Ammon's horn (tissue), 1 donor: Measurements from ENCODE around the gene SLC36A2.
"Not testable (repeated sequence)": the region's sequence is repeated elsewhere in the genome, so short reads cannot be mapped to it uniquely, and the experiment has no call there.

Experiments used
- DNase-seq: peaks from one replicate; pipeline ENCODE4 v3.0.0-alpha.2; 2016; ENCODE audit warnings: low spot score

Gene SLC36A2

GRCh38 chr5:151347369-151347768 lies at the start of gene SLC36A2:
TSS of gene SLC36A2 (minus strand) at chr5:151347559. CDS start at chr5:151347460, 99 bp downstream.
- no peak for DNase-seq

GRCh38 chr5:151388960-151389359 lies 41.6 kb upstream of the SLC36A2 start:
- DNase-seq: no peak

GRCh38 chr5:151384106-151384505 lies 36.7 kb upstream of the SLC36A2 start:
- DNase-seq: no peak

GRCh38 chr5:151383011-151383410 lies 35.7 kb upstream of the SLC36A2 start:
- no peak for DNase-seq

GRCh38 chr5:151382576-151382975 lies 35.2 kb upstream of the SLC36A2 start:
- DNase-seq: no peak

DNA sequence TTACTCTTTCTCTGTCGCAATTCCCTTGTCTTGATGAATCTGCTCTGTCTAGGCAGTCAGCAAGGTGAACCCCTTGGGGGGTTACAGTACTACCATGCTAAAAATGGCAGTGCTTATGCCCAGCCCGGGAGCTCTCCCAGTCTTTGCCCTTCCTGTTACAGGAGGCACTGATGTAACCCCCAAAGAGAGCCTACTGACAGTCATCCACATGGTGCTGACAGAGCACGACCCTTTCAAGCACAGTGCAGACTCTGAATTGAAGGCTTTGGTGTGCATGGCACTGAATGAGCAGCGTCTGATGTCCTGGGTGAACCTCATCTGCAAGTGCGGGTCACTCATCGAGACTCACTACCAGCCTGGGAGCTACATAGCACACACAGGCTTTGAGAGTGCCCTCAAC lies 34.5 kb upstream of the SLC36A2 start:
- no peak for DNase-seq

- no peak for DNase-seq
Measured at GRCh38 chr5:151378616-151379015, 31.3 kb upstream of the SLC36A2 start.

GRCh38 chr5:151374539-151374938 lies 27.2 kb upstream of the SLC36A2 start:
- DNase-seq: no peak

GRCh38 chr5:151367038-151367437 lies 19.7 kb upstream of the SLC36A2 start:
- DNase-seq: not testable (repeated sequence)

DNA sequence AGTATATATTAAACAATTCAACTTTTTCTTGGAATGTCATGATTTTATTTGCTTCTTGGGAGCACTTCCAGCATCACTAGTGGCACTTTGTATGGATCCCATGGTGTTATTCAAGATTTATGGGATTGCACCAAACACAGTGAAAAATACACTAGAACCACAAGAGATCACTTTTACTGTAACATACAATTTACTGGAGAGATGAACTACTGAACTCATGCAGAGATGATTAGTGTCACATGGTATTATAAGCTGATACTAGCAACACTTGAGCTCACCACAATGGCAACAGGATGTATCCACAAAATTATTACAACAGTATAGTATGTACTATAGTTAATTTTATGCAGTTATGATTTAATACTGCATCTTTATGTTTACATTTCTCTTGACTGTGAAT lies 16.3 kb upstream of the SLC36A2 start:
- no peak for DNase-seq

DNA sequence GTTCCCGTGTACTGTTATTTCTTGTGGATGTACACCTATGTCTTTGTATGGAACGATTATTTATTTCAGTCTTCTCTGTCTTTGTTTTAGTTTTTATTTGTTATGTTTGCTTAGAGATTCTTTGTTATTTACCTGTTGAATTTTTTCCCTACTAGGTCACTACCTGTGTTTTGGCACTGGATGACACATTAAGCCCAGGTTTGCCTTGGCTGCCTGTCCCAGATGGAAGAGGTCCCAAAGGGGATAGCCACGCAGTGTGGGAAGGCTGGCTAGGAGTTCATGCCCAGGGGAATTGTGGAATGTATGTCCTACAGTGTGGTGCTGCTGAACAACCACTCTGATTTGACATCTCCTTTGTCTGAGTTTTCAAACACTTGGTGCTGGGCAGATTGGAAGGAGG lies 15.6 kb upstream of the SLC36A2 start:
- DNase-seq: no peak

GRCh38 chr5:151359391-151359790 lies 12.0 kb upstream of the SLC36A2 start:
- DNase-seq: no peak

DNA sequence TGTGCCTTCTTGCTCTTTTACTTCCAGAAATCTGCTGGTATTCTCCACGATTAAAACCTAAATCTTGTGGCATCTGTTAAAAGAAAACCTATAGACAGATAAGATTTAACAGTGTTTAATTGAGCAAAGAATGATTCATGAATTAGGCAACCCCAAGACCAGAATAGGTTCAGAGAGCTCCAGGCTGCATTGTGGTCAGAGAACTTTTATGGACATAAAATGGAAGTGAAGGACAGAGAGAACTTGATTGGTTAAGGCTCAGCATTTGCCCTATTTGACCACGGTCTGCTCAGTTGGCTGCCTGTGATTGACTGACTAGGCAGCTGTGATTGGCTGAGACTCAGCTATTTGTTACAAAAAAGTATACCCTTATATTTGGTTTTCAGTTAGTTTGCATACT lies 10.4 kb upstream of the SLC36A2 start:
- DNase-seq: no peak

DNA sequence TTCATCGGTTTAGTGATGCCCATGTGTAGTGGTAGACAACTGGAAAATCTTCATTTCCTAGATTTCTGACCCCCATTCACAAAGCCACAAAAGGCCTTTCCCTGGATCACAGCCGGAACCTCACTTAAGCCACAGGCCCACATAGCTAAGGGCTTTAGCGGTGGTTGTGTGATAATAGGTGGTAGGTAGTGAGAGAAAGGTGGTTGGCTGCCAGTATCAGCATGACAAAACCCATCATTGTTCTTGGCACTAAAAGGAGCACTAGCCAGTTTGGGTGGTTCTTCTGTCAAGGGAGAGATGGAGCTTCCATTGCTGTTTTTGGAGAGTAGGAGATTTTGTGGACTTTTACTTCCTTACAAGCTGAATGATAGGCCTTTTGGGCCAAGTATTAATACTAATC lies 9.7 kb upstream of the SLC36A2 start:
- DNase-seq: no peak

GRCh38 chr5:151351671-151352070 lies 4.3 kb upstream of the SLC36A2 start:
- DNase-seq: no peak

DNA sequence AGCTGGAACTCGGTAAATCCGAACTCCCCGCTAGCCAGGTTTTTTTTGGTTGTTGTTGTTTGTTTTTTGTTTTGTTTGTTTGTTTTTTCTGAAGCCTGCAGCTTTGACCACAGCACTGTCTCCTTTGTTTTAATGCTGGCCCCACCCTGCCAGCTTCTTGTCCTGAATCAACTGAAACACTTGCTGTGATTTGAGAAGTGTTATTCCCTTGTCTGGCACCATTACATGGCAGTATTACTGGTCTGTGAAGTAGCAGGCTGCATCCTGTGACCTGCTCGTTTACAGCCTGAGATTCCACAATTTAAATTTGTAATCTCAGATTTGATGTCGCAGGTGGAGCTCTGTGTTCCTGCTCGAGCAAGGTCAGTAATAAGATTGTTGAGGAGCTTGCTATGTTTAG lies 1.4 kb upstream of the SLC36A2 start:
- no peak for DNase-seq

DNA sequence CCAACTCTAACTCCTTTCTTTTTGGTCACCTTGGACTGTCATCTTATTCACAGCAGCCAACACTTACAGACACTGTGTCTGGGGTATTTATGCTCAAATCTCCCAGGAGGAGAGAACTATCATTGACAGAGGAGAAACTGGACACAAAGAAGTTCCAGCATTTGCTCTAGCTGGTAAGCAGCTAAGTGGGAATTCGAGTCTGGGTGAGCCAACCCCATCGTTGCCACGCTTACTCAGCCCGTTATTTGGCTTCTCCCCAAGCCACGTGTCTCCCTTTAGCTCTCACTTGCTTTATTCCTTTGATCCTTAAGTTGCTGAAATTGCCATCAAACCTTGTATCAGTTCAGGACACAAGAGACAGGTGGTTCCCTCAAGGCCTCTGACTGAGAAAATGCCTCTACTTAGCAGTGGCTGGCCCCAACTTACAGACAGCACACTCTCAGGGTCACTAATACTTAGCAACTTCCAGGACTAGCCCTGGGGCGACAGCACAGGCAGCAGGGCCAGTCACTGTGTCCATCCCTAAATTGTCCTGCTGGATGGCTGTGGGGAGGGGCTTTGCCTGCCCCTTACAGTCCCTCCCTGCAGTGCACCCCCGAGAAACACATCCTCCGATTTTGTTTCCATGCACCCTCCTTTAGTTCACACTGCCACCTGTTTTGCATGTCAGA lies 1.4 kb downstream of the SLC36A2 start:
- DNase-seq: no peak

DNA sequence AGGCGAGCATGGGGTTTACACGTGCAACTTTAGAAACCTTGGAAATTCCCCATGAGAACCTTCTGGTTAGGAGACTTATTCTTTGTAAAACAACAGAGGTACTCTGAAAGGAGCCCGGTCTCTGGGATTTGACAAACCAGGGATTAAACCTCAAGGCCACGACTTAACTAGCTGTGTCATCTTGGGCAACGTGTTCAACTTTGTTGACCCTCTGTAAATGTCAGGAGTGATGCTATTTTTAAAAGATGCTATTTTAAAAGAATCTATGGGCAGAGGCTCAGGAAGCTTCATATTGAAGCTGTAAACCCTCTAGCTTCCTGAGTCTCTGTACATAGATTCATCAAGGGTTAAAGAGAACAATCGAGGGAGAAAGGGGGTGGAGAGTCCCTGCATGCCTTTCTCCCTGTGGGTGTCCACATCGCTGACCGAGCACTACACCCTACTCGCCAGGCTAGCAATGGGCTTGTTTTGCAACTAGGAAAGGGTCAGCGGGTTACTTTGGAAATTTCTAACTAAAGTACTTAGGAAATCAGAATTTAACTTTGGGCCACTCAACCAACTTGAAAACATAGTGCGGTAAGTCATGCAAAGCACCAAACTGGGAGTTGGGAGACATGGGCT lies 2.1 kb downstream of the SLC36A2 start:
- no peak for DNase-seq

GRCh38 chr5:151344088-151344487 lies 3.3 kb downstream of the SLC36A2 start:
- DNase-seq: no peak

DNA sequence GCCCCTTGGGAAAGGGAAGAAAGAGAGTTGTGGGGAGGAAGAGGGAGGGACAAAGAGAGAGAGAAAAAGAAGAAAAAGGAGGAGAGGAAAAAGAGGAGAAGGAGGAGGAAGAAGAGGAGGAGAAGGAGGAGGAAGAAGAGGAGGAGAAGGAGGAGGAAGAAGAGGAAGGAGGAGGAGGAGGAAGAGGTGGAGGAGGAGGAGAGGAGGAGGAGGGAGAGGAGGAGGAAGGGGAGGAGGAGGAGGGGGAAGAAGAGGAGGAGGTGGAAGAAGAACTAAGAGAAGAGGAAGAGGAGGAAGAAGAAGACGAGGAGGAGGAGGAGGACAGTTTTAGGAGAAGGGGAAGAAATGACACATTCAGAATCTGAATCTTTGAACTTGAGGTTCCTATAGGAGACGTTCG lies 7.4 kb downstream of the SLC36A2 start:
- DNase-seq: no peak

GRCh38 chr5:151338734-151339133 lies 8.6 kb downstream of the SLC36A2 start:
- DNase-seq: no peak

GRCh38 chr5:151332857-151333256 lies 14.5 kb downstream of the SLC36A2 start:
- no peak for DNase-seq

DNA sequence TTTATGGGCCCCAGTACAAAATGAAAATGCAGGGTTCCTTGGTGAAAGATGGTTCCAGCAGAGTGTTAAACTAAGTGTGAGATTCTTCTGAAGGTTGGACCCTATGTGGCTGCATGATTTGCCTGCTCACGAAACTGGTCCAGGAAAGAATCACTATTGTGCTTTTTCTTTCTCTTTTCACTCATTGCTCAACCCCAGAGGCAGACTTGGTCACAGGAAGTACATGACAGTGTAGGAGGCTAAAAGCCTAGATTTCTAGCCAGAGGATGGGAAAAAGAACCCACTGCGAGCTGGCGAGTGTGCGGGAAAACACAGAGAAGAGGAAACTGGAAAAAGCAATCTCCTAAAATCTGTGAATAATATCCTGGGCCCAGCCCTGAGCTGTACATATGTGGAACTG lies 18.6 kb downstream of the SLC36A2 start:
- no peak for DNase-seq

GRCh38 chr5:151327585-151327984 lies 19.8 kb downstream of the SLC36A2 start:
- DNase-seq: no peak
